Measurements from ENCODE around the gene FGGY. TPM values are rescaled to one million over a fixed set of nuclear protein-coding genes. Genes with fewer than 3 reads are reported as not detected.
A peak's percentile ranks its signal among the peaks of the same experiment; 100 is the strongest.
"Not testable (repeated sequence)": the region's sequence is repeated elsewhere in the genome, so short reads cannot be mapped to it uniquely, and the experiment has no call there.

The FGGY gene
- total and polyA plus RNA-seq, 2 donors: 15.6 to 25.3 TPM

DNA sequence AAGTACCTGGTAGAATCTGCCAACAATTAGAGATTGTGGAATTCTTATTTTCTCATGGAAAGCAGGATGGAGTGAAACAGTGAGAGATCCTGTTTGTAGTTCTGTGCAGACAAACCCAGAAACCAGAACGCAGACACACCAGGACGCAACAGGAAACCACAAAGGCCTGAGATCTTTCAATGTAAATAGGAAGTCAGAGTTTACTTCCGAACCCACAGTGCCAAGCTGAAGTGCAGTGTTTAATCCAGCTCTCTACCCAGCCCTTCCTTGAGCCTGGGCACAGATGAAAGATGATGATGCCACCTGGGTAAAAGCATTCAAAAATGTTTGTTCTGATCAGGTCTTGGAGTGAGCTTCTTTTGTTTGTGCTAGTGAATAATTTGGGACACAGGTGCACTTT lies 273.6 kb downstream of the FGGY start:
- DNase-seq (ENCODE audit: low read depth in 6 of 9, low spot score in 9 of 9): peak; percentile 41 to 87 (median 64)
- no peaks in the 10 kb centered on the region for H3K9me3 ChIP-seq (ENCODE audit: control insufficient read depth in 2 of 2, insufficient read depth in 1 of 2, low read length in 1 of 2)
- 8% methylated on average over 3 of the region's 3 CpGs for WGBS
- H3K27me3 ChIP-seq (ENCODE audit: control insufficient read depth in 2 of 2, insufficient read depth in 1 of 2, low read length in 1 of 2): no peaks in the 10 kb centered on the region
- H3K4me1 ChIP-seq (ENCODE audit: control insufficient read depth in 2 of 2, insufficient read depth in 2 of 2, low read length in 2 of 2): peaks cover 11 to 12% of the 10 kb centered on the region in 2 donors
- no peak overlapping the region for H3K27ac ChIP-seq (ENCODE audit: low read depth in 1 of 2, low read length in 1 of 2)
- no peaks in the 10 kb centered on the region for H3K36me3 ChIP-seq (ENCODE audit: control insufficient read depth in 2 of 2, insufficient read depth in 2 of 2, low read length in 1 of 2)
- no peak overlapping the region for H3K4me3 ChIP-seq (ENCODE audit: low read length in 2 of 2)

- no peak for DNase-seq (ENCODE audit: low read depth in 6 of 9, low spot score in 9 of 9)
- no peaks in the 10 kb centered on the region for H3K36me3 ChIP-seq (ENCODE audit: control insufficient read depth in 2 of 2, insufficient read depth in 2 of 2, low read length in 1 of 2)
- no peak overlapping the region for H3K27ac ChIP-seq (ENCODE audit: low read depth in 1 of 2, low read length in 1 of 2)
- H3K9me3 ChIP-seq (ENCODE audit: control insufficient read depth in 2 of 2, insufficient read depth in 1 of 2, low read length in 1 of 2): no peaks in the 10 kb centered on the region
- H3K4me1 ChIP-seq (ENCODE audit: control insufficient read depth in 2 of 2, insufficient read depth in 2 of 2, low read length in 2 of 2): peaks cover 11 to 12% of the 10 kb centered on the region in 2 donors
- WGBS: 94% methylated on average over 2 of the region's 2 CpGs
- no peak overlapping the region for H3K4me3 ChIP-seq (ENCODE audit: low read length in 2 of 2)
- H3K27me3 ChIP-seq (ENCODE audit: control insufficient read depth in 2 of 2, insufficient read depth in 1 of 2, low read length in 1 of 2): no peaks in the 10 kb centered on the region
Observed at GRCh38 chr1:59574085-59574484, 277.2 kb downstream of the FGGY start.

GRCh38 chr1:59577774-59578173 lies 280.9 kb downstream of the FGGY start:
- H3K27ac ChIP-seq (ENCODE audit: low read depth in 1 of 2, low read length in 1 of 2): no peak overlapping the region
- H3K4me3 ChIP-seq (ENCODE audit: low read length in 2 of 2): no peak overlapping the region
- no peaks in the 10 kb centered on the region for H3K9me3 ChIP-seq (ENCODE audit: control insufficient read depth in 2 of 2, insufficient read depth in 1 of 2, low read length in 1 of 2)
- H3K36me3 ChIP-seq (ENCODE audit: control insufficient read depth in 2 of 2, insufficient read depth in 2 of 2, low read length in 1 of 2): no peaks in the 10 kb centered on the region
- H3K4me1 ChIP-seq (ENCODE audit: control insufficient read depth in 2 of 2, insufficient read depth in 2 of 2, low read length in 2 of 2): no peaks in the 10 kb centered on the region
- DNase-seq (ENCODE audit: low read depth in 6 of 9, low spot score in 9 of 9): no peak
- no peaks in the 10 kb centered on the region for H3K27me3 ChIP-seq (ENCODE audit: control insufficient read depth in 2 of 2, insufficient read depth in 1 of 2, low read length in 1 of 2)
- WGBS: 95% methylated on average over 4 of the region's 4 CpGs

DNA sequence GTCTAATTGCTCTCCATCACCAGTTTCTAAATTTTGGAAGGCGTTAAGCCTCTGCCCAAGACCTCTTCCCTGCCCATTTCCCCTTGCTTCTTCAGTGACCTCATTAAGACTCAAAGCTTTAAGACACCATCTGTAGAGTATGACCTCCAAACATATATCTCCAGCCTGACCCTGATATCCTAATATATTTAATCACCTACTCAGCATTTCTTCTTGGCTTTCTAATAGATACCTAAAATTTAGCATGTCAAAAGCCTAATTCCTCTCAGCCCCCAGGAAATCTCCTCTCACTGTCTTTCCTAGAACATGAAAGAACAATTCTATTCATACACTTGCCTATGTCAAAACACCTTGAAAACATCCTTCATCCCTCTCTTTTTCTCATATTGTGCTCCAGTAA lies 282.3 kb downstream of the FGGY start:
- H3K9me3 ChIP-seq (ENCODE audit: control insufficient read depth in 2 of 2, insufficient read depth in 1 of 2, low read length in 1 of 2): no peaks in the 10 kb centered on the region
- no peak for DNase-seq (ENCODE audit: low read depth in 6 of 9, low spot score in 9 of 9)
- H3K27me3 ChIP-seq (ENCODE audit: control insufficient read depth in 2 of 2, insufficient read depth in 1 of 2, low read length in 1 of 2): no peaks in the 10 kb centered on the region
- H3K27ac ChIP-seq (ENCODE audit: low read depth in 1 of 2, low read length in 1 of 2): no peak overlapping the region
- no peaks in the 10 kb centered on the region for H3K36me3 ChIP-seq (ENCODE audit: control insufficient read depth in 2 of 2, insufficient read depth in 2 of 2, low read length in 1 of 2)
- H3K4me3 ChIP-seq (ENCODE audit: low read length in 2 of 2): no peak overlapping the region
- H3K4me1 ChIP-seq (ENCODE audit: control insufficient read depth in 2 of 2, insufficient read depth in 2 of 2, low read length in 2 of 2): no peaks in the 10 kb centered on the region
- 98% methylated on average over 1 of the region's 1 CpG for WGBS

DNA sequence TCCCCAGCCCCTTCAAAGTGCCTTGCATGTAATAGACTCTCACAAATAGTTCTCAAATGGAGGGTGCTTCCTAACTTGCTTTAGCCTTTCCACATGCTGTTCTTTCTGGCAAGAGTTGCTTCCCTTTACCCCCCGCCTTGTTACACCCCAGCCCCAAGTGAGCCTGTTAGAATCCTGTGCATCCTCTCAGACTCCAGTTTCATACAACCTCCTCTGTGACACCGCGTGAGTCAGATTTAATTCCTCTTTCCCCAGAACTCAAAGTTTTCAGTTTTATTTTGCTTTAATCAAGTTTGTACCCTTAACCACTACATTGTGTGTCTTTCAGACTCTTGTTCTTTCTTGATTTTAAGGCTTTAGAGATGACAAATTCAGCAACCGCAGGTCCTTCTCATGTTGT lies 283.4 kb downstream of the FGGY start:
- Histone ChIP-seq H3K9me3 (ENCODE audit: control insufficient read depth in 2 of 2, insufficient read depth in 1 of 2, low read length in 1 of 2) (no peaks in the 10 kb centered on the region), H3K4me3 (ENCODE audit: low read length in 2 of 2) (no peak overlapping the region), H3K27me3 (ENCODE audit: control insufficient read depth in 2 of 2, insufficient read depth in 1 of 2, low read length in 1 of 2) (no peaks in the 10 kb centered on the region), H3K27ac (ENCODE audit: low read depth in 1 of 2, low read length in 1 of 2) (no peak overlapping the region), H3K36me3 (ENCODE audit: control insufficient read depth in 2 of 2, insufficient read depth in 2 of 2, low read length in 1 of 2) (no peaks in the 10 kb centered on the region), H3K4me1 (ENCODE audit: control insufficient read depth in 2 of 2, insufficient read depth in 2 of 2, low read length in 2 of 2) (no peaks in the 10 kb centered on the region)
- no peak for DNase-seq (ENCODE audit: low read depth in 6 of 9, low spot score in 9 of 9)
- WGBS: 98% methylated on average over 4 of the region's 4 CpGs

DNA sequence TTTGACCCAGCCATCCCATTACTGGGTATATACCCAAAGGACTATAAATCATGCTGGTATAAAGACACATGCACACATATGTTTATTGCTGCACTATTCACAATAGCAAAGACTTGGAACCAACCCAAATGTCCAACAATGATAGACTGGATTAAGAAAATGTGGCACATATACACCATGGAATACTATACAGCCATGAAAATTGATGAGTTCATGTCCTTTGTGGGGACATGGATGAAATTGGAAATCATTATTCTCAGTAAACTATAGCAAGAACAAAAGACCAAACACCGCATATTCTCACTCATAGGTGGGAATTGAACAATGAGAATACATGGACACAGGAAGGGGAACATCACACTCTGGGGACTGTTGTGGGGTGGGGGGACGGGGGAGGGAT lies 295.5 kb downstream of the FGGY start:
- 94% methylated on average over 2 of the region's 2 CpGs for WGBS
- H3K4me1 ChIP-seq (ENCODE audit: control insufficient read depth in 2 of 2, insufficient read depth in 2 of 2, low read length in 2 of 2); H3K9me3 ChIP-seq (ENCODE audit: control insufficient read depth in 2 of 2, insufficient read depth in 1 of 2, low read length in 1 of 2): not testable (repeated sequence)

GRCh38 chr1:59592924-59593323 lies 296.0 kb downstream of the FGGY start:
- no peak overlapping the region for H3K4me3 ChIP-seq (ENCODE audit: low read length in 2 of 2)
- H3K27me3 ChIP-seq (ENCODE audit: control insufficient read depth in 2 of 2, insufficient read depth in 1 of 2, low read length in 1 of 2): no peaks in the 10 kb centered on the region
- H3K4me1 ChIP-seq (ENCODE audit: control insufficient read depth in 2 of 2, insufficient read depth in 2 of 2, low read length in 2 of 2): no peaks in the 10 kb centered on the region
- H3K36me3 ChIP-seq (ENCODE audit: control insufficient read depth in 2 of 2, insufficient read depth in 2 of 2, low read length in 1 of 2): no peaks in the 10 kb centered on the region
- no peak for DNase-seq (ENCODE audit: low read depth in 6 of 9, low spot score in 9 of 9)
- 93% methylated on average over 2 of the region's 2 CpGs for WGBS
- H3K27ac ChIP-seq (ENCODE audit: low read depth in 1 of 2, low read length in 1 of 2): no peak overlapping the region
- H3K9me3 ChIP-seq (ENCODE audit: control insufficient read depth in 2 of 2, insufficient read depth in 1 of 2, low read length in 1 of 2): no peaks in the 10 kb centered on the region

More for the DNA sequence above, 295.5 kb downstream of the FGGY start:
- H3K4me3 ChIP-seq (ENCODE audit: low read length in 2 of 2); H3K27ac ChIP-seq (ENCODE audit: low read depth in 1 of 2, low read length in 1 of 2); H3K27me3 ChIP-seq (ENCODE audit: control insufficient read depth in 2 of 2, insufficient read depth in 1 of 2, low read length in 1 of 2); DNase-seq (ENCODE audit: low read depth in 6 of 9, low spot score in 9 of 9); H3K36me3 ChIP-seq (ENCODE audit: control insufficient read depth in 2 of 2, insufficient read depth in 2 of 2, low read length in 1 of 2): not testable (repeated sequence)

DNA sequence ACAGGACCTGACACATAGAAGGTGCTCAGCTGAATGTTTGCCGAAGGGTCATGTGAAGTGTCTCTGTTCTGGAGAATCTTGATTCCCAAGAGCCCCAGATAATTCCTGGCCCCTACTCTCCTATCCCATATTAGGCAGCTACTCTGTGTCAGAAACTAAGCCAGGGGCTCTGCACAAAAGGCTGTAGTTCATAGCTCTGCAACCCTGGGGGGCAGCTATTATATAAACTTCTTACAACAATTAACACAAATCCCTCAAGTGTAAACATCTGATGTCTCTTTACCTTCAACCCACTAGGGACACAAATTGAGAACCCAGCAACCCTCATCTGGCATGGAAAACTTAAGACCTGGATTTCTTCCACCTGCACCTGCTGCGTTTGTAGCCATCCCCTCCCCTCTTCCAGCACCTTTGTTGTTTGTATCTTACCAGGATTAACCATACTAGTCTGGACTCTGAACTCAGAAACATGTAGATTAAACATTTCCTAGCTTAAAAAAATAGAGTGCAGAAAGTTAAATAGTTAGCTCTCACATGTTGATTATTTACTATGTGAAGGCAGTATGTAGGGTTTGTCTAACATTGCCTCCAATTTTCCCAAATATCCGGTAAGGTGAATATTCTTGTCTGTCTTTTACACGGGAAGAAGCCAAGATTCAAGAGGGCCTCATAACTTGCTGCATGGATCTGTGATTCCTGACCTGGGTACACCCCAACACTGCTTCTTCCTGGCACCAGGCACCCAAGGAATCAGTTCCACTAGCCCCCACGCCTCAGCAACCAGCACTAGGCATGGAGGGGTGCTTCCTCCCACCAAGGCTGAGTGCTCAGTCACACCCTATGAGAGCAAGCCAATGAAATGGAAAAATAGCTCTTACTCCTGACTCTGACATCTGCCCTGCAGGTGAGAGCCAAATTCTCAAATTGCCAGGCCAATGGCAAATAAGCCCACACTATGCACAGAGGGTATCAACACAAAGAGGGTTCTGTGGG lies 297.2 kb downstream of the FGGY start:
- H3K4me1 ChIP-seq (ENCODE audit: control insufficient read depth in 2 of 2, insufficient read depth in 2 of 2, low read length in 2 of 2): no peaks in the 10 kb centered on the region
- WGBS: 95% methylated on average over 5 of the region's 5 CpGs
- no peaks in the 10 kb centered on the region for H3K36me3 ChIP-seq (ENCODE audit: control insufficient read depth in 2 of 2, insufficient read depth in 2 of 2, low read length in 1 of 2)
- H3K27ac ChIP-seq (ENCODE audit: low read depth in 1 of 2, low read length in 1 of 2): no peak overlapping the region
- DNase-seq (ENCODE audit: low read depth in 6 of 9, low spot score in 9 of 9): no peak
- no peaks in the 10 kb centered on the region for H3K9me3 ChIP-seq (ENCODE audit: control insufficient read depth in 2 of 2, insufficient read depth in 1 of 2, low read length in 1 of 2)
- H3K4me3 ChIP-seq (ENCODE audit: low read length in 2 of 2): no peak overlapping the region
- H3K27me3 ChIP-seq (ENCODE audit: control insufficient read depth in 2 of 2, insufficient read depth in 1 of 2, low read length in 1 of 2): no peaks in the 10 kb centered on the region

DNA sequence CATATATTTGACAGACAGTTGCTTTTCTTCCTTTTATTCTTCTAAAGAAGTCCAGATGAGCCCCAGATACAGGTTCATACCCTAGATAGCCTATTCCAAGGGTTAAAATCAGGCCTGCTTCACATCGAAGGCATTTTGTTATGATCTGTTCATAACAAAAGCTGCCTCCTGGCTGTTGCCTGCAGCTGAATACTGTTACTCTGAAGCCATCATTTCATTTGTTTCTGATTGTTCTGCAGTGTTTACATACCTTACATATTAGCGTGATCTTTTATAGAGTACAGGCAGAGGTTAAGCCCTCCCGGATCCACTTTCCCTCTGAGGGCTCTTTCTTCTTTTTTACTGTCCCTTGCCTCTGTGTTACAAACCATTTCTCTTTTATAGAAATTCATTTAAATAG lies 298.9 kb downstream of the FGGY start:
- no peaks in the 10 kb centered on the region for H3K9me3 ChIP-seq (ENCODE audit: control insufficient read depth in 2 of 2, insufficient read depth in 1 of 2, low read length in 1 of 2)
- no peak overlapping the region for H3K4me3 ChIP-seq (ENCODE audit: low read length in 2 of 2)
- H3K4me1 ChIP-seq (ENCODE audit: control insufficient read depth in 2 of 2, insufficient read depth in 2 of 2, low read length in 2 of 2): no peaks in the 10 kb centered on the region
- no peaks in the 10 kb centered on the region for H3K36me3 ChIP-seq (ENCODE audit: control insufficient read depth in 2 of 2, insufficient read depth in 2 of 2, low read length in 1 of 2)
- H3K27me3 ChIP-seq (ENCODE audit: control insufficient read depth in 2 of 2, insufficient read depth in 1 of 2, low read length in 1 of 2): no peaks in the 10 kb centered on the region
- WGBS: 93% methylated on average over 3 of the region's 3 CpGs
- H3K27ac ChIP-seq (ENCODE audit: low read depth in 1 of 2, low read length in 1 of 2): no peak overlapping the region
- DNase-seq (ENCODE audit: low read depth in 6 of 9, low spot score in 9 of 9): no peak
